Stimulated activated CD8-positive, alpha-beta memory T cell treated with anti-CD3 and anti-CD28 coated beads, Interleukin-15, amount 100 ng/mL, for 4 hours (primary cell): ENCODE data around the gene TAF8.

ENCODE experiments used
- DNase-seq, 2 donors: peaks; one replicate each; pipeline ENCODE4 v3.0.0-alpha.2; 2020; ENCODE audit warnings: low read depth in 2 of 2

The TAF8 gene

DNA sequence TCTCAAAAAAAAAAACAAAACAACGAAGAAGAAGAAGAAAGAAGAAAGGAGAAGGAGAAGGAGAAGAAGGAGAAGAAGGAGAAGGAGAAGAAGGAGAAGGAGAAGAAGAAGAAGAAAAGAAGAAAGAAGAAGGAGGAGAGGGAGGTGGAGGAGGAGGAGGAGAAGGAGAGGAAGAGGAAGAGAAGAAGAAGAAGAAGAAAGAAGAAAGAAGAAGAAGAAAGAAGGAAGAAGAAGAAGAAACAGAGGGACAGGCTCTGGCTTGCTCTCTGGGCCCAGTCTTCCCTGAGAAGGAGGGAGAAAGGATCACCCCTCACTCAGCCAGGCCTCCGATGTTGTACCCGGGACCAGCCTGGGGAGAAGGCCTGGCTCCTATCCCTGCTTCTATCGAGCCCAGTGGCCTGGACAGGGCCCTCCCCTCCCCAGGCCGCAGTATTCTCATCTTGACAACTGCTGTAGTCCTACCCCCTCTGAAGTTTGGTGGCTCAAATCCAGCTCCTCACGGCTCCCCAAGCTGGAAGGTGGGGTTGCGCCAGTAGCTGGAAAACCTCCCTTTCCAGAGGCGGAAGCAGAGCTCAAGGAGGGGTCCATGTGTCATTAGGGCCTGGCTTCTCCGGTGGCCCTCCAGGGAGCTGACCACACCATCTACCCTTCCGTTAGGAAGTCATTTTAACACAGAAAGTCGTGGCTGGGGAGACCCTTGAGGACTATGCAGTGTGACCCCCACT, 73.2 kb downstream of the TAF8 start:
- DNase-seq: no peak

DNA sequence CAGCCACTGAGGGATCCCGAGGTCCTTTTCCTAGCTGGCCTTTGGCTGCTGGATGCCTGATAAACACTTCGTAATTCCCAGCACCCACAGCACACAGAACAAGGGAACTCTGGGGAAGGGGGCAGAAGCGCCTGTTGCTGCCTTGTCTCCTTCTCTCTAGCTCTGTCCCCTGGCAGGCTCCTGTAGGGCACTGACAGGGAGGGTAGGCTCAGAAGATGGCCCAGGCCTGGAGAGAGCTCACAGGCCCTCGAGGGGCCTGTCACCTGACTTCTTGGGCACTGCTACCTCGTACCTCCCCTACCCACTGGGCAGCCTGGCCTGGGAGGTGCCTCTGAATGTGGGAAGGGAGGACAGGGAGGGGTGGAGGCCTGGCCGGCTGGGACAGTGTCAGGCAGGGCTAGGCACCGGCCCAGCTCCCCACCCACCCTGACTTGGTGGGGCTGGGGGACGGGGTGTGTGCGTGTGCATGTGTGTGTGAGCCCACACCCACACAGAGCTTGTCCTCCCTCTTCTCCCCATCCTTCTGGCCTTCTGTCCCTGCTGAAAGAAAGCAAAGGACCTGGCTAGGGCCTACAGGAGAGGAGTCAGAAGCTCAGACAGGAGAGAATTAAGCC, 74.0 kb downstream of the TAF8 start:
- DNase-seq: no peak

DNA sequence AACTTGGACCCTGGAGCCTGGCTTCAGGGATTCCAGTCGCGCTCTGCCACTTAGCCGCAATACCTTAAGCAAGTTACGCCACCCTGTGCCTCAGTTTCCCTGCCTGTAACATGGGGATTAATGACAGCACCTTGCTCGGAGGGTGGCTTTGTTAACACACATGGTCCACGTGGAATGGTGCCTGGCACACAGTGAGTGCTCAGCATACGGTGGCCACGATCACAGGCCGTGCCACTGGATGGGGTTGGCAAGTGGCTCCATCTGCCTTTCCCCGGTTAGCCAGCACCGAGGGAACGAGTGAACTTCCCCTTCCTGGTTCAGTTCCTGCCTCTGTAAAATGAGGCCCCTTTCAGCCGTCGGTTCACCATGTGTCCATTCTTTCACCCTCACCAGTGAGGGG, 74.9 kb downstream of the TAF8 start:
- DNase-seq: no peak

DNA sequence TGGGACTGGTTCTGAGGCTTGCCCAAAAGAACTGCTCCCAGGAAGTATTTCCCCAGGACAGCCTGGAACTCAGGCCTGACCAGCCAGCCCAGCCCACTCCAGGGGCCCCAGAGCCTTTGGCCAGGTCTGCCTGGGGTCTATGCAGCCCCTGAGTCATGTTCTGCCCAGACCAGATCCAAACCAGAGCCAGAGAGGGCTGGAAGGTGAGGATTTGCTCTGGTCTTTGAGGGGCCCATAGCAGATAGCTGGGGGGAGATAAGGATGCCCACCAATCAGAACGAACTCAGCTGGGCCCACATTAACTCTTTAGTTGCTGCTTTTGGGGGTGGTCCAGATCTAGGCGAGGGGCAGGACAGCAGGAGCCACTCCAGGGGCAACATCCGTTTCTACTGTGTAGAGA, 75.3 kb downstream of the TAF8 start:
- DNase-seq: no peak

DNA sequence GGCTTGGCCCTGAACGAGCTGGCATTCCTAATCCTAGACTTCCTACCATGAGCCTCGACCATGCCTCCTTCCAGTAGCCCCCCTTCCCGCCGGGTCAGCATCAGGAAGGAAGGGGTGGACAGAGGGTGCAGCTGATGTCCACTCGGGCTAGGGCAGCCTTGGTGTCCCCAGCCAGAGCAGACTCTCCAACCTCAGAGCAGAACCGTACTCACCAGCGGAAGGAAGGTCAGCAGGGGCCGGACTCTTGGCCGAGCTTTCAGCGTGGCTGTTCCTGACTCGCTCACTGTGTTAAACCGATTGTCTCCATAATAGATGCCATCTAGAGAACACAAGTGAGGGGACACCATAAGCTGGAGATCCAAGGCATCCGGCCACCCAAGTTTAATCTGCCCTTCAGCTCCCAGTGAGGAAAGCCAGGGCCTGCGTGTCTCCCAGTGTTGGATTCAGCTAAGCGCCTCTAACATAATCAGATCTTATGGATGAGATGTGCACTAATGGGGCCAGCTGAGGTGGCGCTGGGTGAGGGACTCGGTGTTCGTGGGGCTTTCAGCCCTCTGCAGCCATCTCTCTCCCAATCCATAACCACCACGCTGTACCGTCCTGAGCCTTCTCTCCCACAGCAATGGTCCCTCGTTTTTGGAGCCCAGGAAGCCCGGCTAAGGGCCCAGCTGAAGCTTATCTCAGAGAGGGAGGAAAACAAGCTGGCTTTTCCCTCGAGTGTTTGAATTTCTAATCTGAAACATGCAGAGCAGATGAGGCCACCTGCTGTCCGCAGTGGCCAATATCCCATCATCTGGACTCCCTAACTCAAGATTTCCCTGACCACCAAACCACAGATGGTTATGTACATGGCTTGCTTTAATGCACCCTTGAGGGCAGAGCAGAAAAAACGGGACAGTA, 78.4 kb downstream of the TAF8 start:
- no peak for DNase-seq

DNA sequence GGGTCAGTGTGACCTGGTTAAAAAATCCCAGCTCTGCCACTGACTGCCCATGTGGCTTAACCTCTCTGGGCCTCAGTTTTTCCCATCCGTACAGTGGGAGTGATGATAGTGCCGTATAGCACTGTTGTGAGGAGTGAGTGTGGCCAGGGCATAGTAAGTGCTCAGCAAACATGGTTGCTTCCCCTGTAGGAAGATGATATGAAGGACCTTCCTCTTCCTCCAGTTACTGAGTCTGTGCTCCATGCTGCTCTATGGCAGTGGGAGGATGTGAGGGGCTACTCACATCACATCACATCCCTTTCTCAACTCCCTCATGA, 79.0 kb downstream of the TAF8 start:
- DNase-seq: no peak

DNA sequence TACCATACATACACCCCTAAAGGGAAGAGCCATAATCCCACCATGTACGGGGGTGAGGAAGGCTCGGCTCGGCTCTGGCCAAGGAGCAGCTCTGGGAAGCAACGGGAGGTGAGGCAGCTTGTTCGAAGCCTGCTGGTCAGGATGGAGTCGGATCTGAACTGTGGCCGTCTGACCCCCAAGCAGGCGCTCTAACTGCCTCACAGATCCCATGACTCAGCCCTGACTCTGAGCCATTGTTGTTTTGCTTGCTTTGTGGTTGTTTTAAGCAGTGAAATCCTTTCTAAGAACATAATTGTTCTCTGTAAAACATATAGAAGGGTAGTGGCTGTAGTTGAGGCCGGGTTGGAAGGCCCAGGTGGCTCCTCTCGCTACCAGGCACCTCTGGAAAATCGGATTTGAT, 81.2 kb downstream of the TAF8 start:
- no peak for DNase-seq

DNA sequence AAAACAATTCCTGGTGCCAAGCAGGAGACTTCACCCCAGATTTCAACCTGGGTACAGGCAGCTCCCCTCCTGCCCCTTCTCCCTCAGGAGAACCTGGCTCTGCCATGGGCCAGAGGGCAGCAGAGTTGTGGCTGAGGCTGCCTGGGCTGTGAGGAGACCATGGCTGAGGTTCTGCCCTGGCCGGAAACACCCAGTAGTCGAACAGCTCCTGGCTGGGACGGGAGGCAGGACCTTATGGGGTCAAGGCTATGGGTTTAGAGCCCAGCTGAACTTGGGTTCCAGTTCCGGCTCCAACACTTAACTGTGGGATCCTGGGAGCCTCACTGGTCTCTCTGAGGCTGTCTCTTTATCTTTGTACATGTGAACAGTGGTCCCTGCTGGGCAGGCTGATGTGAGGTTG, 83.6 kb downstream of the TAF8 start:
- no peak for DNase-seq

DNA sequence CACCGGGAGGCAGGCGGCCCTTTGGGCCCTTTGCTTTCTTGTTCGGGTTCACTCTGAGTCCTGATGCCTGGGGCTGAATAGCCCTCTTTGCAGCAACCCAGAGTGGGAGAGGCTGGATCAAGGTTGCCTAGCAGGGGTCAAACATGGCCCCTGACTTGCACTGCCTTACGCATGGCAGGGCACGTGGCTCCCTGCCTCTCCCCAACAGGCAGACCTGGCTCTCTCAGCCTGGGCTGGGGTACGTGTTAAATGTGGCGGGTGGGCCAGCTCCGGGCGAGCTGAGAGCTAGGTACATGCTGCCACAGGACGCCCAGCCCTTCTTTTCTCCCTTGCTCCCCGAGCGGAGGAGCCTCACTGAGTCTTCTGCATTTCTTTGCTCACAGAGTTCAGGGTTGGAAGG, 84.8 kb downstream of the TAF8 start:
- DNase-seq: no peak

DNA sequence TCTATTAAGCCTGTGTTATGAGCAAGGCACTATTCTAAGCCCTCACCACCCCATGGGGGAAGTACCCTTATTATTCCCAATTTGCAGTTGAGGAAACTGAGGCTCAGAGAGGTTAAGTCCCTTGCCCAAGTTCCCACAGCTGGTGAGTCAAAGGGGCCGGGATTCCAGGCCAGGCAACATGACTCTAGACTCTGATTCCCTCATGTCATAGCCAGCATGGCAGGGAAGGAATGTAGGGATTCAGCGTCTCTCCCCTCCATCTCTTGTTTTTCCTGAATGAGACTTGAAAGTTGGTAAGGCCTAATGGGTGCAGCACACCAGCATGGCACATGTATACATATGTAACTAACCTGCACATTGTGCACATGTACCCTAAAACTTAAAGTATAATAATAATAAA, 85.4 kb downstream of the TAF8 start:
- DNase-seq: no peak

DNA sequence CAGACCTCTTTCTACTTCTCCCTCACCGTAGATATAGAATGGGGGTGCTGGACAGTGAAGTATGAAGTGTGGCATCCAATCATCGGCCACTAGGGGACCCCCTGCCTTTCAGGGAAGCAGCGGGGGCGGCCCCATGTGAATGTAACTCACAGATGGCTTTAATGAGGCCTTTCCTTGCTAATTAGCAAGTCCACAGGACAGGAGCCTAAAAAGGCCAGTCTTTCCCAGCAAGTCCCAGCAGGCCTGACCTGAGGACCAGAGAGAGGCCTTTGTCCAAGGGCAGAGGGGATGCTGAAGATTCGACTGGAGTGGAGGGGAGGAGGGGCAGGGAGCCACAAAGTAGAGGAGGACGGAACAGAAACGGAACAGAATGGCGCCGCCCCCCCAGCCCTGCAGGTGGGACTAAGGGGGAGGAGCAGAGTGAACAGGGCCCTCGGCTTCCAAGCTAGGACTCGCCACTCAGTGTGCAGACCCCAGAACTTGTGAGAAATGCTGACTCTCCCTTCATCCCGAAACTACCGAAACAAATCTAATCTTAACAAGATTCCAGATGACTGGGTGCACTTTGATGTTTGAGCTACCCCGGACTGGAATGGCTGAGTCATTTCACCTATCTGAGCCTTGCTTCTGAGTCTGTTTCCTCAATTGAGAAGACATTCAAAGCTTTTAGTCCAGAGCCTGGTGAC, 86.3 kb downstream of the TAF8 start:
- DNase-seq: peak in 1 of 2 donors; percentile 1
